Esophagus squamous epithelium (tissue), 5 donors: Measurements from ENCODE around the gene GNB2. TPM values are rescaled to one million over a fixed set of nuclear protein-coding genes. Genes with fewer than 3 reads are reported as not detected.

Source experiments
- DNase-seq: peaks from one replicate; lab custom pipeline; 2025; lab: John Stamatoyannopoulos, UW
- H3K27ac ChIP-seq, 4 donors: fragments of 200-600 bp; sonication (generic); one replicate each; pipeline ENCODE4 v1.5.1; 2016 to 2019; ENCODE audit warnings: mild to moderate bottlenecking in 1 of 4
- H3K27me3 ChIP-seq, 4 donors: fragments of 200-600 bp; sonication (generic); 1 replicate in 3 of 4; 2 replicates in 1 of 4; pipeline versions ENCODE4 v1.5.1 to v1.6.0; 2017 to 2021; ENCODE audit warnings: antibody characterized with exemption in 1 of 4
- H3K36me3 ChIP-seq, 3 donors: fragments of 200-600 bp; sonication (generic); one replicate each; pipeline ENCODE4 v1.5.1; 2016 to 2019
- H3K4me1 ChIP-seq, 3 donors: fragments of 200-600 bp; sonication (generic); one replicate each; pipeline ENCODE4 v1.5.1; 2017 to 2019
- H3K4me3 ChIP-seq, 4 donors: fragments of 200-600 bp; sonication (generic); 1 replicate in 3 of 4; 2 replicates in 1 of 4; pipeline ENCODE4 v1.5.1; 2016 to 2019; ENCODE audit warnings: mild to moderate bottlenecking in 2 of 4, moderate library complexity in 1 of 4
- H3K9me3 ChIP-seq, 3 donors: fragments of 200-600 bp; sonication (generic); one replicate each; pipeline ENCODE4 v1.5.1; 2016 to 2019
- POLR2A ChIP-seq, 4 donors: fragments of 450-650 bp; IDR thresholded peaks; one replicate each; pipeline ENCODE4 v1.6.1; 2017; ENCODE audit warnings: antibody characterized with exemption in 4 of 4, mild to moderate bottlenecking in 4 of 4, moderate library complexity in 3 of 4
- WGBS, 2 donors: methylation state at CpG; one replicate each; pipeline ENCODE4 v1.1.5; 2018; 5-methylcytosine and 5-hydroxymethylcytosine counted together
- intact Hi-C: fragments of 100-400 bp; cut with DNase I; formaldehyde crosslinking; loops from one replicate; pipeline ENCODE4 v1.15.0; 2022
- total RNA-seq, 4 donors: library from RNA; depleted of rRNA; stranded (reverse); fragments of >200 nt; gene quantifications; one replicate each; pipeline ENCODE4 v1.1.0, GENCODE V29; 2016
- TF ChIP-seq, protein P1 (sequence below), 6 experiments: fragments of 450-650 bp in 4 of 6; fragments of 200-600 bp in 2 of 6; sonication (generic) in 2 of 6; IDR thresholded peaks; one replicate each; pipeline ENCODE4 v1.5.1; 2016 to 2019; ENCODE audit warnings: antibody characterized with exemption in 6 of 6, mild to moderate bottlenecking in 4 of 6, moderate library complexity in 4 of 6
- donor health status: DM: yes; HTN: yes; CAD: no.

GNB2 gene
- total RNA-seq, 4 donors from 2014 or later: 186 to 306 (median 226) TPM

DNA sequence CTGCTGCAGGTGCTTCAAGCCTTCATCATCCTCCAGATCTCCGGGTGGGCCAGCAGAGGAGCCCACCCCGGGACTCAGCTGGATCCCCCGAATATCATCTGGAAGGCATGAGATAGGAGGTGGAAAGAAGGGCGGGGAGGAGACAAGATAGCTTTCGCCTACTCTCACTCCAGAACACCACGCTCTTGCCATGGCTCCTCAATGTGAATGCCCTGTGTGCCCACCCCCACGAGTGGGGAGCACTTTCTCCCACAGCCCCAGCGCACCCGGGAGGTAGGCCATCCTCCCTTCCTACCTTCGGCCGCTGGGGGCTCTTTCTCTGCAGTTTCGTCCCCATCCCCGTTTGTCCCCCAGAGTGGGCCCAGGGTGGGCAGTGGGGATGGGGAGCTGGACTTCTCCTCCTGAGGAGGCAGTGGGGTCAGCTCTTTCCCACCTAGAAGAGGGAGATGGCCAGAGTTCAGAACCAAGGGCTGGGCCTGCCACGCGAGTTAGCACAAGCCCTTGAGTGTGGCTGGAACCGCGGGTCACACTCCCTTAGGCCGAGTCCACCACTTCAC, 11.6 kb downstream of the GNB2 start:
- DNase-seq: no peak
- no peak for TF ChIP-seq POLR2A (IDR thresholded peaks at IDR 0.05)
- TF ChIP-seq, protein P1, sequence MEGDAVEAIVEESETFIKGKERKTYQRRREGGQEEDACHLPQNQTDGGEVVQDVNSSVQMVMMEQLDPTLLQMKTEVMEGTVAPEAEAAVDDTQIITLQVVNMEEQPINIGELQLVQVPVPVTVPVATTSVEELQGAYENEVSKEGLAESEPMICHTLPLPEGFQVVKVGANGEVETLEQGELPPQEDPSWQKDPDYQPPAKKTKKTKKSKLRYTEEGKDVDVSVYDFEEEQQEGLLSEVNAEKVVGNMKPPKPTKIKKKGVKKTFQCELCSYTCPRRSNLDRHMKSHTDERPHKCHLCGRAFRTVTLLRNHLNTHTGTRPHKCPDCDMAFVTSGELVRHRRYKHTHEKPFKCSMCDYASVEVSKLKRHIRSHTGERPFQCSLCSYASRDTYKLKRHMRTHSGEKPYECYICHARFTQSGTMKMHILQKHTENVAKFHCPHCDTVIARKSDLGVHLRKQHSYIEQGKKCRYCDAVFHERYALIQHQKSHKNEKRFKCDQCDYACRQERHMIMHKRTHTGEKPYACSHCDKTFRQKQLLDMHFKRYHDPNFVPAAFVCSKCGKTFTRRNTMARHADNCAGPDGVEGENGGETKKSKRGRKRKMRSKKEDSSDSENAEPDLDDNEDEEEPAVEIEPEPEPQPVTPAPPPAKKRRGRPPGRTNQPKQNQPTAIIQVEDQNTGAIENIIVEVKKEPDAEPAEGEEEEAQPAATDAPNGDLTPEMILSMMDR (IDR thresholded peaks at IDR 0.05): no peak
- intact Hi-C loops: no loop called here
- no peaks in the 10 kb centered on the region for H3K9me3 ChIP-seq
- no peaks in the 10 kb centered on the region for H3K27me3 ChIP-seq
- WGBS, 2 donors: 80 to 86% methylated on average over 2 to 7 of the region's 18 CpGs
- no peak overlapping the region for H3K4me3 ChIP-seq
- peaks cover 9 to 45% (median 24%) of the 10 kb centered on the region in 3 donors for H3K4me1 ChIP-seq
- H3K27ac ChIP-seq: no peak overlapping the region
- peaks cover 55 to 97% (median 62%) of the 10 kb centered on the region in 3 donors for H3K36me3 ChIP-seq

DNA sequence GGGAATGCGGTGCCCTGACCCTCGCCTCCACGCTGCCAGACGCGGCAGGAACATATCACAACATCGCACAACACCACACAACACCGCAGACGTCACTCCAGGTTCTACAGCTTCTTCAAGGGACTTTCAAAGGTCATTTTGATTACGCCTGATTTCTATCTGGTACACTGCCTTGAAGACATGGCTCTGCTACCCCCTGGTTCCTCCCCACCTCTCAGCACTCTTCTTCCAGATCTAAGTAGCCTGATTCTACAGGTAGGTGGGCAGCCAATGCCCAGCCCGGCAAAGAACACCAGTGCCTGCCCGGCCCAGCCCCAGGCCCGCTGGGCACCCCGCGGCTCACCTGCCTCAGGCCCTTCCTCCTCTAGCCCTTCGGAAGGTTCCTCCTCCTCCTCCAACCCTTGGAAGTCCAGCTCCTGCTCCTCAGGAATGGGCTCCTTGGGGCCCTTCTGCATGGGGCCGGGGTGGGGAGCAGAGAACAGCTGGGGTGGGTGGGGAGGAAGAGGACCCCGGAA, 12.1 kb downstream of the GNB2 start:
- Histone ChIP-seq H3K27me3 (no peaks in the 10 kb centered on the region), H3K9me3 (no peaks in the 10 kb centered on the region), H3K27ac (no peak overlapping the region), H3K4me3 (no peak overlapping the region), H3K4me1 (peaks cover 4 to 45% (median 18%) of the 10 kb centered on the region in 3 donors), H3K36me3 (peaks cover 55 to 95% (median 62%) of the 10 kb centered on the region in 3 donors)
- no peak for DNase-seq
- intact Hi-C loops: no loop called here
- TF ChIP-seq, protein P1 (IDR thresholded peaks at IDR 0.05): no peak
- WGBS, 2 donors: 85 to 89% methylated on average over 7 to 16 of the region's 17 CpGs

DNA sequence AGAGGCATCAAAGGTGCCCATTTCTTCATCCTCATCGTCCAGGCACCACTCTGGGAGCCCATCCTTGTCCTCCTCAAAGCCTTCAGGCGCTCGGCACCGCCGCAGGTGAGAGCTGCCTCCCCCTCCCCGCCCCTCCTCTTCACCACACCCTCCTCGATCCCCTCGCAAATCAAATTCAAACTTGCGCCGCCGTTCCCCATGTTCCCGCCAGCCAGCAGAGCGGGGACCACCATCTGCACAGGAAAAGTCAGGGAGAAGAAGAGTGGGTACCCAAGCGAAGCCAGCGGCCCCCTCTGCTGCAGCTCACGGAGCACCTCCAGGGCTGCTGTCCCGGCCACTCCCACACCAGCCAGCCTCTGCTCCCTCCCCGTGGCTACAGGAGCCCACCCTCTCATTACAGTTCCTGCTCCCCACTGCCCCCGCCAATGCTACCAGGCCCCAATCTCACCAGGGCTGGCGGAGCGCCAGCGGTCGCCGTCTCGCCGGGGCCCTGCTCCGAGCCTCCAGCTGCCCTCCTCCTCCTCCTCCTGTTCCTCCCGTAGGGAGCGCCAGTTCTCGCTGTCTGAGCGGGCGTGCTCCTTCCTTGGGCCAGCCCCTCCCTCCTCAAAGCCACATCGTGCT, 12.8 kb downstream of the GNB2 start:
- intact Hi-C loops: no loop called here
- 72 to 88% methylated on average over 18 of the region's 33 CpGs for WGBS, 2 donors
- H3K9me3 ChIP-seq: no peaks in the 10 kb centered on the region
- TF ChIP-seq, protein P1 (IDR thresholded peaks at IDR 0.05): no peak
- TF ChIP-seq POLR2A (IDR thresholded peaks at IDR 0.05): no peak
- no peaks in the 10 kb centered on the region for H3K27me3 ChIP-seq
- no peak overlapping the region for H3K27ac ChIP-seq
- no peak for DNase-seq
- peaks cover 54 to 89% (median 62%) of the 10 kb centered on the region in 3 donors for H3K36me3 ChIP-seq
- no peak overlapping the region for H3K4me3 ChIP-seq
- peaks cover 3 to 45% (median 22%) of the 10 kb centered on the region in 3 donors for H3K4me1 ChIP-seq

DNA sequence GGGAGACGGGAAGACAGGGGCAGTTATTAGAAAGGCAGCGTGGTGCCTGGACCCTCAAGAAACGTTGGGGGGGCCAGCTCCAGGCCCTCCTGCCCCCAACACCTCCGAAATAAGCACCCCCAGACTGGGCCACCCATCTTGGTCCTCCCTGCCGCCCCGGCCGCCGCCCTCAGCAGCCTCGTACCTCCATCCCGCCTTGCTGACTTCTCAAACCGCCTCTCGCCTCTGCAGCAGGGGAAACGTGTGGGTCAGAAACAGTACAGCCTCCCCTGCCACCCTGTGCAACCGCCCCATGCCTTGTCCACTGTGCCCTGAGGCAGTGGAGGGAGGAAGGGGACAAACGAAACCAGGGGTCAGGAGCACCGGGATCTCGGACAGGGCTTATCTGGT, 13.3 kb downstream of the GNB2 start:
- TF ChIP-seq, protein P1 (IDR thresholded peaks at IDR 0.05): no peak
- TF ChIP-seq POLR2A (IDR thresholded peaks at IDR 0.05): no peak
- H3K4me3 ChIP-seq: no peak overlapping the region
- H3K27me3 ChIP-seq: no peaks in the 10 kb centered on the region
- 75 to 88% methylated on average over 4 to 5 of the region's 17 CpGs for WGBS, 2 donors
- H3K27ac ChIP-seq: no peak overlapping the region
- intact Hi-C loops: no loop called here
- peaks cover 8 to 45% (median 27%) of the 10 kb centered on the region in 3 donors for H3K4me1 ChIP-seq
- no peak for DNase-seq
- peaks cover 49 to 84% (median 57%) of the 10 kb centered on the region in 3 donors for H3K36me3 ChIP-seq
- no peaks in the 10 kb centered on the region for H3K9me3 ChIP-seq

DNA sequence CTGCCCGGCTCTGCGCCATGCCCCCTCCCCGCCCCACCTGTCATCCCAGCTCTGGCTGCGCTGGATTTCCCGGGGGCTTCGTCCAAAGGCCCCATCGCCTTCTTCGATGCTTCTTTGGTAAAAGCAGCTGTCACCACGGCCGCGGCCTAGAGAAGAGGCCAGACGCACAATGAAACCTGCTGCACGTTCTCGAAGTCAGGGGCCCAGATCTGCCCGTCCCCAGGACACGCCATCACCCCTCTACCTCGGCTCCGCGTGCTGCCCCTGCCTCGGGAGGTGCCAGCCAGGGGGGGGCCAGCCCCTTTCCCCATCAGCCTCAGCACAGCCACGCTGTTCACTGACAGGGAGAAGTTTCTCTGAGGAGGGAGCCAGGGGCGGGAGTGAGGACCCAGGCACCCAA, 13.7 kb downstream of the GNB2 start:
- no peak for DNase-seq
- H3K27me3 ChIP-seq: no peaks in the 10 kb centered on the region
- no peak overlapping the region for H3K27ac ChIP-seq
- H3K4me3 ChIP-seq: no peak overlapping the region
- WGBS, 2 donors: 87% methylated on average over 14 of the region's 22 CpGs; no CpG with 5 or more reads in 1 of the 2 donors
- H3K36me3 ChIP-seq: peaks cover 44 to 80% (median 57%) of the 10 kb centered on the region in 3 donors
- TF ChIP-seq, protein P1 (IDR thresholded peaks at IDR 0.05): no peak
- no peaks in the 10 kb centered on the region for H3K9me3 ChIP-seq
- intact Hi-C loops: no loop called here
- peaks cover 12 to 45% (median 31%) of the 10 kb centered on the region in 3 donors for H3K4me1 ChIP-seq
